CD4-positive, alpha-beta T cell (primary cell): ENCODE results near the gene COQ4. TPM values are rescaled to one million over a fixed set of nuclear protein-coding genes. Genes with fewer than 3 reads are reported as not detected.

Source experiments
- ATAC-seq: fragments of 200-7000 bp; cut with Tn5 transposase; one replicate; pipeline ENCODE4 v1.10.0; 2022; ENCODE audit warnings: mild to moderate bottlenecking; ENCODE audit not compliant: poor library complexity
- CTCF ChIA-PET: fragments of 350-600 bp; sonication (Branson Sonifier 250); formaldehyde crosslinking; loops from one replicate; lab custom pipeline; 2021; ENCODE audit warnings: antibody characterized with exemption, inconsistent platforms; lab: Charles Lee
- POLR2A ChIA-PET: fragments of 350-600 bp; sonication (Branson Sonifier 250); formaldehyde crosslinking; loops from one replicate; lab custom pipeline; 2021; ENCODE audit warnings: antibody characterized with exemption, inconsistent platforms; lab: Charles Lee
- DNase-seq, 14 experiments: peaks; one replicate each; pipeline ENCODE4 v3.0.0-alpha.2; 2013 to 2020; ENCODE audit warnings: mixed read lengths in 2 of 14
- H3K27ac ChIP-seq, 2 donors: one replicate each; pipeline versions ENCODE4 v1.5.1 to v1.7.0; 2013; ENCODE audit warnings: low read length in 2 of 2, low read depth in 1 of 2, mild to moderate bottlenecking in 1 of 2
- H3K27me3 ChIP-seq, 2 experiments: 1 replicate in 1 of 2; 2 replicates in 1 of 2; pipeline versions ENCODE4 v1.6.1 to v1.7.0; 2013; ENCODE audit warnings: low read length in 2 of 2, control low read depth in 1 of 2, mild to moderate bottlenecking in 1 of 2, moderate library complexity in 1 of 2; ENCODE audit not compliant: insufficient read depth in 2 of 2, control insufficient read depth in 1 of 2
- H3K36me3 ChIP-seq: one replicate; pipeline ENCODE4 v1.6.1; 2013; ENCODE audit warnings: low read length, control low read depth; ENCODE audit not compliant: insufficient read depth
- H3K4me1 ChIP-seq: one replicate; pipeline ENCODE4 v1.6.1; 2013; ENCODE audit warnings: low read length, control low read depth; ENCODE audit not compliant: insufficient read depth
- H3K4me3 ChIP-seq: one replicate; pipeline ENCODE4 v1.5.1; 2013; ENCODE audit warnings: mild to moderate bottlenecking, low read length, moderate library complexity
- H3K9me3 ChIP-seq, 2 experiments: 1 replicate in 1 of 2; 2 replicates in 1 of 2; pipeline versions ENCODE4 v1.6.1 to v1.7.0; 2013; ENCODE audit warnings: low read length in 2 of 2, mild to moderate bottlenecking in 2 of 2, control low read depth in 1 of 2, moderate library complexity in 1 of 2; ENCODE audit not compliant: control insufficient read depth in 1 of 2, insufficient read depth in 1 of 2
- H3K27ac Mint-ChIP-seq: one replicate; pipeline ENCODE4 v1.8.0; 2020; ENCODE audit warnings: mixed read lengths
- H3K27me3 Mint-ChIP-seq: one replicate; pipeline ENCODE4 v1.8.0; 2021; ENCODE audit warnings: mixed read lengths
- H3K36me3 Mint-ChIP-seq: one replicate; pipeline ENCODE4 v1.8.0; 2021; ENCODE audit warnings: low read depth, mixed read lengths
- H3K4me1 Mint-ChIP-seq: one replicate; pipeline ENCODE4 v1.8.0; 2021; ENCODE audit warnings: low read depth, mixed read lengths
- H3K4me3 Mint-ChIP-seq: one replicate; pipeline ENCODE4 v1.8.0; 2020; ENCODE audit warnings: mild to moderate bottlenecking, mixed read lengths
- H3K9me3 Mint-ChIP-seq: one replicate; pipeline ENCODE4 v1.8.0; 2020; ENCODE audit warnings: mixed read lengths
- intact Hi-C, 2 experiments: fragments of 100-400 bp; cut with DNase I in 1 of 2; cut with micrococcal nuclease in 1 of 2; formaldehyde crosslinking; loops; one replicate each; pipeline versions ENCODE4 v1.15.1 to v1.9.0; 2023 to 2025; cut with DNase I, micrococcal nuclease
- total RNA-seq, 174 experiments: library from RNA in 2 of 174; stranded (reverse) in 2 of 174; gene quantifications; one replicate each; pipeline ENCODE4 v1.2.3 and lab custom pipeline; 2021 to 2026
- TF ChIP-seq, protein P1 (sequence below): fragments of 200-600 bp; IDR thresholded peaks from one replicate; pipeline ENCODE4 v1.8.0; 2022; ENCODE audit warnings: antibody characterized with exemption, mild to moderate bottlenecking

Gene COQ4
- total RNA-seq, 2 experiments from 2014 or later: 20.7 to 21.7 TPM

DNA sequence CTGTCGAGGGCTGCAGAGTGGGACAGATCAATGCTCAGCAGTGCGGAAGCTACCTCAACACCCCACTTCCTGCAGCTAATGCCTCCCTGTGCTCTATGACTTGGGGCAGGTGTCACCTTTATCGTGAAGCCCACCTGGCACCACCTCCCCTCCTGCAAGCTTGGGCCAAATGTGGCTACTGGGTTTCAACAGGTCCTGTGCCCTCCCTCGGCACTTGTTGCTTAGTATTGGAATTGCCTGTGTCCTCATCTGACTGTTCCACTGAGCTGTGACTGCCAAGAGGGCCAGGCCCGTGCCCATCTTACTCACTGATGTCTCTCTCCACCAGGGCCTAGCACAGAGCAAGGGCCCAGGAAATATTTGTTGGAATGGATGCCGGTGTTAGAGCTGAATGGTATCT lies 27.1 kb downstream of the COQ4 start:
- Mint-ChIP-seq H3K9me3 (no peaks in the 10 kb centered on the region), H3K36me3 (peaks cover 52% of the 10 kb centered on the region), H3K27me3 (no peaks in the 10 kb centered on the region), H3K4me1 (no peaks in the 10 kb centered on the region), H3K27ac (no peak overlapping the region), H3K4me3 (no peak overlapping the region)
- CTCF ChIA-PET: interaction anchor here (0.9 kb wide), 1 partner anchor 13 kb away, joined by 3 read pairs; no protein-coding TSS in a partner anchor
- Histone ChIP-seq H3K4me1 (no peaks in the 10 kb centered on the region), H3K9me3 (no peaks in the 10 kb centered on the region), H3K36me3 (peaks cover 53% of the 10 kb centered on the region), H3K4me3 (no peak overlapping the region), H3K27ac (no peak overlapping the region), H3K27me3 (no peaks in the 10 kb centered on the region)
- POLR2A ChIA-PET: no interaction called here
- no peak for ATAC-seq
- DNase-seq: no peak
- TF ChIP-seq, protein P1, sequence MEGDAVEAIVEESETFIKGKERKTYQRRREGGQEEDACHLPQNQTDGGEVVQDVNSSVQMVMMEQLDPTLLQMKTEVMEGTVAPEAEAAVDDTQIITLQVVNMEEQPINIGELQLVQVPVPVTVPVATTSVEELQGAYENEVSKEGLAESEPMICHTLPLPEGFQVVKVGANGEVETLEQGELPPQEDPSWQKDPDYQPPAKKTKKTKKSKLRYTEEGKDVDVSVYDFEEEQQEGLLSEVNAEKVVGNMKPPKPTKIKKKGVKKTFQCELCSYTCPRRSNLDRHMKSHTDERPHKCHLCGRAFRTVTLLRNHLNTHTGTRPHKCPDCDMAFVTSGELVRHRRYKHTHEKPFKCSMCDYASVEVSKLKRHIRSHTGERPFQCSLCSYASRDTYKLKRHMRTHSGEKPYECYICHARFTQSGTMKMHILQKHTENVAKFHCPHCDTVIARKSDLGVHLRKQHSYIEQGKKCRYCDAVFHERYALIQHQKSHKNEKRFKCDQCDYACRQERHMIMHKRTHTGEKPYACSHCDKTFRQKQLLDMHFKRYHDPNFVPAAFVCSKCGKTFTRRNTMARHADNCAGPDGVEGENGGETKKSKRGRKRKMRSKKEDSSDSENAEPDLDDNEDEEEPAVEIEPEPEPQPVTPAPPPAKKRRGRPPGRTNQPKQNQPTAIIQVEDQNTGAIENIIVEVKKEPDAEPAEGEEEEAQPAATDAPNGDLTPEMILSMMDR: no peak
- intact Hi-C loops: loop anchor here in 1 of 2 experiments (5.0 kb wide), 1 partner anchor 37 kb away; no protein-coding TSS in a partner anchor

GRCh38 chr9:128355451-128355850 lies 32.8 kb downstream of the COQ4 start:
- H3K27me3 ChIP-seq: no peaks in the 10 kb centered on the region
- Mint-ChIP-seq H3K36me3 (peaks cover 37% of the 10 kb centered on the region), H3K9me3 (no peaks in the 10 kb centered on the region), H3K27ac (no peak overlapping the region), H3K27me3 (no peaks in the 10 kb centered on the region), H3K4me3 (no peak overlapping the region), H3K4me1 (no peaks in the 10 kb centered on the region)
- DNase-seq: peak in 1 of 14 experiments; percentile 13
- no peak overlapping the region for H3K4me3 ChIP-seq
- intact Hi-C loops: no loop called here
- TF ChIP-seq, protein P1: no peak
- no peak for ATAC-seq
- ChIA-PET POLR2A (no interaction called here), CTCF (no interaction called here)
- no peaks in the 10 kb centered on the region for H3K4me1 ChIP-seq
- no peak overlapping the region for H3K27ac ChIP-seq
- no peaks in the 10 kb centered on the region for H3K9me3 ChIP-seq
- peaks cover 24% of the 10 kb centered on the region for H3K36me3 ChIP-seq

DNA sequence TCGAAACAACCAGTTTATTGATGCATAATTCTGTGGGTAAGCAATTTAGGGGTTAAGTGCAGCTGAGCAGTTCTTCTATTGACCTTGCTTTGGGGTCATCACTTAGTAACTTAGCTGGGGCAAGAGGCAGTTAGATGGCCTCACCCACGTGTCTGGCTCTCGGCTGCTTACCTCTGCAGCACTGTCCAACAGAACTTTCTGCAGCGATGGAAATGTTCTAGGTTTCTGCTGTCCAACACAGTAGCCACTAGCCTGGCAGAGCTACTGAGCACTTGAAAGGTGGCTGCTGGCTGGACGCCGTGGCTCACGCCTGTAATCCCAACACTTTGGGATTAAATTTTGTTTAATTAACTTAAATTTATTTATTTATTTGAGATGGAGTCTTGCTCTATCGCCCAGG lies 35.5 kb downstream of the COQ4 start:
- Mint-ChIP-seq H3K4me1 (peaks cover 8% of the 10 kb centered on the region), H3K4me3 (no peak overlapping the region), H3K27ac (no peak overlapping the region), H3K36me3 (peaks cover 23% of the 10 kb centered on the region), H3K27me3 (no peaks in the 10 kb centered on the region), H3K9me3 (no peaks in the 10 kb centered on the region)
- no peak for ATAC-seq
- no peaks in the 10 kb centered on the region for H3K9me3 ChIP-seq
- intact Hi-C loops: no loop called here
- DNase-seq: no peak
- ChIA-PET POLR2A (no interaction called here), CTCF (interaction anchor here (0.6 kb wide), 1 partner anchor 54 kb away, joined by 5 read pairs; no protein-coding TSS in a partner anchor)
- H3K36me3 ChIP-seq: peaks cover 17% of the 10 kb centered on the region
- peaks cover 13% of the 10 kb centered on the region for H3K4me1 ChIP-seq
- no peaks in the 10 kb centered on the region for H3K27me3 ChIP-seq
- no peak overlapping the region for H3K4me3 ChIP-seq
- H3K27ac ChIP-seq: no peak overlapping the region
- TF ChIP-seq, protein P1: no peak
